ENCODE measurements around the gene FAM168A.

The FAM168A gene

GRCh38 chr11:73509188-73509587, 88.7 kb downstream of the FAM168A start:
- TF ChIP-seq PATZ1 (CRISPR knock-in tag; IDR thresholded peaks at IDR 0.05; ENCODE audit: borderline replicate concordance) (no peak), ARNTL (CRISPR knock-in tag; IDR thresholded peaks at IDR 0.05; ENCODE audit: borderline replicate concordance, low read depth) (no peak), OSR1 (CRISPR knock-in tag; IDR thresholded peaks at IDR 0.05) (no peak), CREB5 (CRISPR knock-in tag; IDR thresholded peaks at IDR 0.05; ENCODE audit: low read depth) (no peak), TCF4 (CRISPR knock-in tag; IDR thresholded peaks at IDR 0.05; ENCODE audit: borderline replicate concordance) (no peak)
- ATAC-seq: no peak

- no peak for ATAC-seq
- TF ChIP-seq ZFP3 (CRISPR knock-in tag; IDR thresholded peaks at IDR 0.05) (no peak), ZNF8 (CRISPR knock-in tag; IDR thresholded peaks at IDR 0.05) (no peak), RARB (CRISPR knock-in tag; IDR thresholded peaks at IDR 0.05) (no peak), TSHZ2 (CRISPR knock-in tag; IDR thresholded peaks at IDR 0.05) (no peak), SNAI2 (CRISPR knock-in tag; IDR thresholded peaks at IDR 0.05) (no peak), ZNF70 (CRISPR knock-in tag; IDR thresholded peaks at IDR 0.05) (no peak), POU6F1 (CRISPR knock-in tag; IDR thresholded peaks at IDR 0.05; ENCODE audit: borderline replicate concordance, low read depth) (no peak), ZNF565 (CRISPR knock-in tag; conservative IDR thresholded peaks at IDR 0.05; ENCODE audit: low read depth) (no peak), ISL1 (CRISPR knock-in tag; IDR thresholded peaks at IDR 0.05) (no peak), TOX (CRISPR knock-in tag; IDR thresholded peaks at IDR 0.05; ENCODE audit: borderline replicate concordance) (no peak), CREB5 (CRISPR knock-in tag; IDR thresholded peaks at IDR 0.05; ENCODE audit: low read depth) (no peak), ARNTL (CRISPR knock-in tag; IDR thresholded peaks at IDR 0.05; ENCODE audit: borderline replicate concordance, low read depth) (no peak), ESRRG (CRISPR knock-in tag; IDR thresholded peaks at IDR 0.05) (no peak), TCF4 (CRISPR knock-in tag; IDR thresholded peaks at IDR 0.05; ENCODE audit: borderline replicate concordance) (no peak), ZFP30 (CRISPR knock-in tag; IDR thresholded peaks at IDR 0.05) (no peak)
These were observed 89.4 kb downstream of the FAM168A start for GRCh38 chr11:73508243-73509176.

- no peak for TF ChIP-seq ZC3H10 (CRISPR knock-in tag; IDR thresholded peaks at IDR 0.05)
- TF ChIP-seq GLIS3 (CRISPR knock-in tag; IDR thresholded peaks at IDR 0.05): no peak
- no peak for TF ChIP-seq RARB (CRISPR knock-in tag; IDR thresholded peaks at IDR 0.05)
- TF ChIP-seq CREB5 (CRISPR knock-in tag; IDR thresholded peaks at IDR 0.05; ENCODE audit: low read depth): no peak
- TF ChIP-seq POU6F1 (CRISPR knock-in tag; IDR thresholded peaks at IDR 0.05; ENCODE audit: borderline replicate concordance, low read depth): no peak
- no peak for ATAC-seq
These were observed 90.8 kb downstream of the FAM168A start for GRCh38 chr11:73507086-73507485.
